ENCODE data around the gene PP2D1. TPM values are rescaled to one million over a fixed set of nuclear protein-coding genes. Genes with fewer than 3 reads are reported as not detected.
A peak's percentile ranks its signal among the peaks of the same experiment; 100 is the strongest.
"Not testable (repeated sequence)": the region's sequence is repeated elsewhere in the genome, so short reads cannot be mapped to it uniquely, and the experiment has no call there.

Gene PP2D1
- total and polyA plus RNA-seq, 9 donors: 0.12 to 0.37 (median 0.21) TPM; not detected in 1

DNA sequence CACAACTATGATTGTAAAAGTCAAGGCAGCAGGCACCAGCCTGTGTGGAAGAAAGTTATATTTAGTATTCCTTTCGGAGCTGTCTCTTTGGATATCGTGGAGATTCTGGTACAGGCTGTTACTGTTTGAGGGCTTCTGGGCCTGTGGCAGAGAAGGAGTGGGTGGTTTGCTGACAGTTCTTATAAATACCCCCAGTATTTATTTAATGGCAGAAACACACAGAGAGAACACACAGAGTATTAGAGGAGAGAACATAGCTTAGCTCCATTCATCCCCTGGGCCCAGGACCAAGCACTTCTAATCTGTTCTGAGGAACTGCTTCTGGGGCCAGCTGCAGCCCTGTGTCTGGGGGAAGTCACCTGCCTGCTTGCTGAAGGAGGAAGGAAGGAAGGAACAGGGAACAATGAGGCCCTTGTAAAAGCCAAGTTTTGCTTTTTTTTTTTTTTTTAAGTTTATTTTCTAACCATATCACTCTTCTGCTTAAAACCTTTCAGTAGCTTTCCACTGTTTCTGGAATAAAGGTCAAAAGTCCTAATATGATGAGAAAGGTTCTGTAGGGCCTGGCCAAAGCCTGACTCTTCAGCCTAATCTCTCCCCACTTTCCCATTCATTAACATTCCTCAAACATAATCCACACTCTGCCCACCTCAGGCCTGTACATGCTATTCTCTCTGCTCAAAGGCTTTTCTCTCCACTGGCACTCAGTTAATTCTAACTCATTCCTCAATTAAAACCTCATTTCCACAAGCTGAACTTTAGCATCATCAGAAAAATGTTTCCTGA is 11.8 kb upstream of the PP2D1 start:
- no peak overlapping the region for H3K4me3 ChIP-seq (ENCODE audit: low read length)
- no peaks in the 10 kb centered on the region for H3K27me3 ChIP-seq (ENCODE audit: control insufficient read depth, insufficient read depth, low read length)
- H3K27ac ChIP-seq (ENCODE audit: low read length): peak overlapping the region; percentile 64
- no peaks in the 10 kb centered on the region for H3K4me1 ChIP-seq (ENCODE audit: control insufficient read depth, insufficient read depth, low read length)
- no CpG with 5 or more reads among the region's 2 CpGs for WGBS (ENCODE audit: insufficient coverage)
- no peaks in the 10 kb centered on the region for H3K36me3 ChIP-seq (ENCODE audit: control insufficient read depth, insufficient read depth, low read length)
- no peaks in the 10 kb centered on the region for H3K9me3 ChIP-seq (replicated peaks; ENCODE audit: control insufficient read depth, low read depth, low read length)
- peak; percentile 64 for DNase-seq

DNA sequence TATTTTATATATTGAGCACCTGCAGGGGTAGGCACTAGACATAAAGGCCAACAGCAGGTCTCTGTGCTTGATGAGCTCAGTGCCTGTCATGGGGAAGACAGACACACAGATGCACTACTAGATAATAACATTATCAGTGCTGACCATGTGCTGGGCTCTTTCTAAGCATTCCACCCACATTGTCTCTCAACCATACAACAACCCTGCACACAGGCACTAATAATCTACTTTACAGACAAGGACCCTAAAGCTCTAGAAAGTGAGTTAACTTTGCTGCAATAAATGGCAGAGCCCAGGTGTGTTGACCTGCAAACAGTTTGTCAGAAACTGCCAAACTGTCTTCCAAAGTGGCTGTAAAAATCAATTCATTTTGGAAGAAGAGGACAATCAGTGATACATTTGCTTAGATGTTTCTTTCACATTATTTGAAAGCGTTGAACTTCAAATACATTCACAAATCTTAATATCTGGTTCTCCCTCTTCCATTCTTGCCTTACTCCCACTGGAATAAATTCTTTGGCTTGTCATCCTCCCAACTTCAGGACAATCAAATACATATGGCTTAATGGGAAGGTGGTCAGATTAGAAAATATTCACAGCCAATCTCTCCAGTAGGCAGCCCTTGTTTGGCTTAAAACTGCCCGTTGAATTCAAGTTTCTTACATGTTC is 11.0 kb upstream of the PP2D1 start:
- H3K4me1 ChIP-seq (ENCODE audit: control insufficient read depth, insufficient read depth, low read length): no peaks in the 10 kb centered on the region
- H3K36me3 ChIP-seq (ENCODE audit: control insufficient read depth, insufficient read depth, low read length): no peaks in the 10 kb centered on the region
- no peaks in the 10 kb centered on the region for H3K9me3 ChIP-seq (replicated peaks; ENCODE audit: control insufficient read depth, low read depth, low read length)
- H3K4me3 ChIP-seq (ENCODE audit: low read length): no peak overlapping the region
- no CpG with 5 or more reads among the region's 2 CpGs for WGBS (ENCODE audit: insufficient coverage)
- DNase-seq: no peak
- peak overlapping the region; percentile 42 for H3K27ac ChIP-seq (ENCODE audit: low read length)
- H3K27me3 ChIP-seq (ENCODE audit: control insufficient read depth, insufficient read depth, low read length): no peaks in the 10 kb centered on the region

DNA sequence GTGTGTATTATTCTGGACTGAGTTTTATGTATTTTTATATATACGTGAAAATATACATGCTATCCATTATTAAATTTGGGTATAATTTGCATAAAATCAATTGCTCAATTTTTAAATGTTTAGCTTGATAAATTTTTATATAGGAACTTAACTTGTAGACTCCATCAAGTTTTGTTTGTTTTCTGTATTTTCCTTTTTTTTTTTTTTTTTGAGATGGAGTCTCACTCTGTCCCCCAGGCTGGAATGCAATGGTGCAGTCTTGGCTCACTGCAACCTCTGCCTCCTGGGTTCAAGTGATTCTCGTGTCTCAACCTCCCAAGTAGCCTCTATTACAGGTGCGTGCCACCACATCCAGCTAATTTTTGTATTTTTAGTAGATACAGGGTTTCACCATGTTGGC is 4.0 kb upstream of the PP2D1 start:
- not testable (repeated sequence) for H3K4me3 ChIP-seq (ENCODE audit: low read length); DNase-seq; H3K9me3 ChIP-seq (replicated peaks; ENCODE audit: control insufficient read depth, low read depth, low read length); H3K36me3 ChIP-seq (ENCODE audit: control insufficient read depth, insufficient read depth, low read length); H3K4me1 ChIP-seq (ENCODE audit: control insufficient read depth, insufficient read depth, low read length); H3K27me3 ChIP-seq (ENCODE audit: control insufficient read depth, insufficient read depth, low read length); H3K27ac ChIP-seq (ENCODE audit: low read length)
- WGBS (ENCODE audit: insufficient coverage): no CpG with 5 or more reads among the region's 3 CpGs

- Histone ChIP-seq H3K4me1 (ENCODE audit: control insufficient read depth, insufficient read depth, low read length) (no peaks in the 10 kb centered on the region), H3K27me3 (ENCODE audit: control insufficient read depth, insufficient read depth, low read length) (no peaks in the 10 kb centered on the region), H3K4me3 (ENCODE audit: low read length) (no peak overlapping the region), H3K9me3 (replicated peaks; ENCODE audit: control insufficient read depth, low read depth, low read length) (no peaks in the 10 kb centered on the region), H3K36me3 (ENCODE audit: control insufficient read depth, insufficient read depth, low read length) (no peaks in the 10 kb centered on the region), H3K27ac (ENCODE audit: low read length) (no peak overlapping the region)
- no CpG with 5 or more reads among the region's 1 CpG for WGBS (ENCODE audit: insufficient coverage)
- no peak for DNase-seq
Observed at GRCh38 chr3:20015525-20015924, 3.5 kb upstream of the PP2D1 start.

DNA sequence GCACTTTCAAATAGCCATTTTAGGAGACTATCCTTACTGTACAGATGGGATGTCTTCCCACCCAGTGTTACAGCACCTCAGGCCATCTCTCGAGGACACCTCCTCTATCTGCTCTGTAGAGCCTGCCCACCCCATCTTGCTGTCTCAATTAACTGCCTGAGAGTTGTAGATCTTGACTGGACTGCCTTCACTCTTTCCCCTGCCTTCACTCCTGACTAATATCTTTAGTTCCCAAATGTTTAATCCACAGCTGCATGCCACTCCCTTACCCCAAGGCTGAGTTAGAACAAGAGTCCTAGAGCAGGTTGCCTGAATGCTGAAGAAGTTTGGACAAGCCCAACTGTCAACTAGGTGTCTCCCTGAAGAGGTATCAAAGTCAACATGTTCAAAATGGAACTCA is 1.3 kb upstream of the PP2D1 start:
- 100% methylated on average over 1 of the region's 1 CpG for WGBS (ENCODE audit: insufficient coverage)
- no peaks in the 10 kb centered on the region for H3K36me3 ChIP-seq (ENCODE audit: control insufficient read depth, insufficient read depth, low read length)
- no peak for DNase-seq
- no peak overlapping the region for H3K4me3 ChIP-seq (ENCODE audit: low read length)
- no peaks in the 10 kb centered on the region for H3K9me3 ChIP-seq (replicated peaks; ENCODE audit: control insufficient read depth, low read depth, low read length)
- no peaks in the 10 kb centered on the region for H3K27me3 ChIP-seq (ENCODE audit: control insufficient read depth, insufficient read depth, low read length)
- H3K4me1 ChIP-seq (ENCODE audit: control insufficient read depth, insufficient read depth, low read length): no peaks in the 10 kb centered on the region
- no peak overlapping the region for H3K27ac ChIP-seq (ENCODE audit: low read length)

DNA sequence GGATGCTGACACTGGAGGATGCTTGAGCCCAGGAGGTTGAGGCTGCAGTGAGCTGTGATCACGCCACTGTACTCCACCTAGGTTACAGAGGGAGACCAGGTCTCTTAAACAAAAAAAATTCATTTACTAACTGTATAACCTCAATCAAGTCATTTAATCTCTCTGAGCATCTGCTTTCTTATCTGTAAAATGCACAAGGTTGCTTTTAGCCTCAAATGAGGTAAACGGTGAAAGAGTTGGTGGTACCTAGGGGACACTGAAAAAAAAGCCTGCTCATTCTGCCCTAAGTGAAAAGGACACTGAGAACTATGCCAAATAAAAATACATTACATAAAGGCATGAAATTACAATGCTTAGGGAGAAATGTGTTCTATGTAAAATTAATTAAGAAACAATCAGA is 3.4 kb downstream of the PP2D1 start:
- Histone ChIP-seq H3K4me1 (ENCODE audit: control insufficient read depth, insufficient read depth, low read length) (no peaks in the 10 kb centered on the region), H3K36me3 (ENCODE audit: control insufficient read depth, insufficient read depth, low read length) (no peaks in the 10 kb centered on the region), H3K27me3 (ENCODE audit: control insufficient read depth, insufficient read depth, low read length) (no peaks in the 10 kb centered on the region), H3K27ac (ENCODE audit: low read length) (no peak overlapping the region), H3K4me3 (ENCODE audit: low read length) (no peak overlapping the region), H3K9me3 (replicated peaks; ENCODE audit: control insufficient read depth, low read depth, low read length) (no peaks in the 10 kb centered on the region)
- WGBS (ENCODE audit: insufficient coverage): no CpG with 5 or more reads among the region's 2 CpGs
- no peak for DNase-seq

DNA sequence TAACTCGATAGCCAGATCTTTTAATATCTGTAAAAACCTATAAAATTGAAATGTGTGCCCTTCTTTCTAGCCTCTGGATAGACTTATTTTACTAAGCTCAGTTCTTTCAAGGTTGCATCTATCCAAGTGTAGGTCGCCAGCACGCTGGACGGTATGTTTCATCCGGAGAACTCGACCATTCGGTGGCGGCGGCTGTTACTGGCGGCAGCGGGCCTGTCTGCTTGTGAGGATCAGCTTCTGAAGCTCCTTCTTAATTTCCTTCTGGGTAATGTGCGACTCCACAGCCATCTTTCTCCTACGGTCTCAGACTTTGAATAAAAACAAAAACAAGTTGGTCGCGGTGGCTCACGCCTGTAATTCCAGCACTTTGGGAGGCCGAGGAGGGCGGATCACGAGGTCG is 4.1 kb downstream of the PP2D1 start:
- no peaks in the 10 kb centered on the region for H3K9me3 ChIP-seq (replicated peaks; ENCODE audit: control insufficient read depth, low read depth, low read length)
- WGBS (ENCODE audit: insufficient coverage): 95% methylated on average over 12 of the region's 20 CpGs
- H3K4me1 ChIP-seq (ENCODE audit: control insufficient read depth, insufficient read depth, low read length): no peaks in the 10 kb centered on the region
- no peak overlapping the region for H3K4me3 ChIP-seq (ENCODE audit: low read length)
- DNase-seq: no peak
- no peaks in the 10 kb centered on the region for H3K36me3 ChIP-seq (ENCODE audit: control insufficient read depth, insufficient read depth, low read length)
- no peak overlapping the region for H3K27ac ChIP-seq (ENCODE audit: low read length)
- H3K27me3 ChIP-seq (ENCODE audit: control insufficient read depth, insufficient read depth, low read length): no peaks in the 10 kb centered on the region

DNA sequence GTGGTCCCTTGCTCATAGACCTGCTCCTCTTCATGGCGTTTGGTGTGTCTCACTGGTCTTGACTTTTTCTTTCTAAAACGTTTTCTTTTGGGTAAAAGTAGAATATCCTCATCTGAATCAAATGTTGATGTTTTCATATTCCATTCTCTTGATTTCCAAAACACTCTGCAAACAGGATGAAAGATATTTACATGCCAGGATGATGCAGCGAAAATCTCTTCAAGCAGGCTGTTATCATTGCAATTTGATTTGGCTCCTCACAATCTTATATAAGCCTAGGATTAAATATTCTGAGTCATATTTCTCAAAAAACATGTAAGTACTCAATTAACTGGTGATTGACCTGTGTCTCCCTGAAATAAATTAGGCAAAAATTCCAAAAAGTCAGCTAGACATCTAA is 10.1 kb downstream of the PP2D1 start:
- no peaks in the 10 kb centered on the region for H3K4me1 ChIP-seq (ENCODE audit: control insufficient read depth, insufficient read depth, low read length)
- no peak for DNase-seq
- H3K4me3 ChIP-seq (ENCODE audit: low read length): no peak overlapping the region
- H3K9me3 ChIP-seq (replicated peaks; ENCODE audit: control insufficient read depth, low read depth, low read length): no peaks in the 10 kb centered on the region
- H3K36me3 ChIP-seq (ENCODE audit: control insufficient read depth, insufficient read depth, low read length): no peaks in the 10 kb centered on the region
- no CpG with 5 or more reads among the region's 3 CpGs for WGBS (ENCODE audit: insufficient coverage)
- no peaks in the 10 kb centered on the region for H3K27me3 ChIP-seq (ENCODE audit: control insufficient read depth, insufficient read depth, low read length)
- no peak overlapping the region for H3K27ac ChIP-seq (ENCODE audit: low read length)

DNA sequence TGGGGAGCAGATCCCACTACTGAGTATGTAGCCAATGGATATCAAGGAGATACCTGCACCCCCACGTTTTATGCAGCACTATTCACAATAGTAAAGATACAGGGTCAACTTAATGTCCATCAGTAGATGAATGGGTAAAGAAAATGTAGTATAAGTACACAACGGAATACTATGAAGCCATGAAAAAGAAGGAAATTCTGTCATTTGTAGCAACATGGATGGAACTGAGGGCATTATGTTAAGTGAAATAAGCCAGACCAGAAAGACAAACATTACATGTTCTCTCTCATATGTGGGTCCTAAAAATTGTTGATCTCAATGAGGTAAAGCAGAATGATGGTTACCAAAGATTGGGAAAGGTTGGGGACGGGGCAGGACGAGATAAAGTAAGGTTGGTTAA is 14.6 kb downstream of the PP2D1 start:
- 100% methylated on average over 2 of the region's 4 CpGs for WGBS (ENCODE audit: insufficient coverage)

DNA sequence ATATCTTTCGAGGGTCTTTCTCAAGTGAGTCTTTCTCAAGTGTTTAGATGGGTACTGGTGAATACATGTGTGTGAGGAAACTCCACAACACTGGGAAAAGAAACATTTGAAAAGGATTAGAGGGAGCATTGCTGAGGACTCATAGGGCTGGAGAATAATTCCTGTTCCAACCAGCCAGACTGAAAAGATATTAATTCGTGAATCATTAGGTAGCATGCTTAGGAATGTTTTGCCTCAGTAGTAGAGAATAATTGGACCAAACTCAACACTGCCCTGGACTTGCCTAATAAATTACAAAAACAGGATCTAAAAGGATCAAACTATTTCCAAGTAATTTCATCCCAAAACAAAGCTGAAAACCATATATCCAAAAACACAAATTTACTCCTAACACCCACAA is 17.3 kb downstream of the PP2D1 start:
- Histone ChIP-seq H3K9me3 (replicated peaks; ENCODE audit: control insufficient read depth, low read depth, low read length) (no peaks in the 10 kb centered on the region), H3K27ac (ENCODE audit: low read length) (peak overlapping the region; percentile 9), H3K27me3 (ENCODE audit: control insufficient read depth, insufficient read depth, low read length) (no peaks in the 10 kb centered on the region), H3K36me3 (ENCODE audit: control insufficient read depth, insufficient read depth, low read length) (no peaks in the 10 kb centered on the region), H3K4me1 (ENCODE audit: control insufficient read depth, insufficient read depth, low read length) (no peaks in the 10 kb centered on the region), H3K4me3 (ENCODE audit: low read length) (no peak overlapping the region)
- 40% methylated on average over 1 of the region's 2 CpGs for WGBS (ENCODE audit: insufficient coverage)
- DNase-seq: peak; percentile 88

More for the DNA sequence above, 14.6 kb downstream of the PP2D1 start:
- H3K27me3 ChIP-seq (ENCODE audit: control insufficient read depth, insufficient read depth, low read length): no peaks in the 10 kb centered on the region
- H3K4me3 ChIP-seq (ENCODE audit: low read length): no peak overlapping the region
- H3K4me1 ChIP-seq (ENCODE audit: control insufficient read depth, insufficient read depth, low read length): no peaks in the 10 kb centered on the region
- no peak overlapping the region for H3K27ac ChIP-seq (ENCODE audit: low read length)
- H3K9me3 ChIP-seq (replicated peaks; ENCODE audit: control insufficient read depth, low read depth, low read length): no peaks in the 10 kb centered on the region
- H3K36me3 ChIP-seq (ENCODE audit: control insufficient read depth, insufficient read depth, low read length): no peaks in the 10 kb centered on the region
- no peak for DNase-seq
